GM18909 (cell line): ENCODE measurements around the gene PTK6.

Experiments used
- ATAC-seq: cut with Tn5 transposase; IDR thresholded peaks from one replicate; pipeline ENCODE4 v1.9.1; 2021; ENCODE audit warnings: mild to moderate bottlenecking; ENCODE audit not compliant: unreplicated experiment, poor library complexity

PTK6 gene

DNA sequence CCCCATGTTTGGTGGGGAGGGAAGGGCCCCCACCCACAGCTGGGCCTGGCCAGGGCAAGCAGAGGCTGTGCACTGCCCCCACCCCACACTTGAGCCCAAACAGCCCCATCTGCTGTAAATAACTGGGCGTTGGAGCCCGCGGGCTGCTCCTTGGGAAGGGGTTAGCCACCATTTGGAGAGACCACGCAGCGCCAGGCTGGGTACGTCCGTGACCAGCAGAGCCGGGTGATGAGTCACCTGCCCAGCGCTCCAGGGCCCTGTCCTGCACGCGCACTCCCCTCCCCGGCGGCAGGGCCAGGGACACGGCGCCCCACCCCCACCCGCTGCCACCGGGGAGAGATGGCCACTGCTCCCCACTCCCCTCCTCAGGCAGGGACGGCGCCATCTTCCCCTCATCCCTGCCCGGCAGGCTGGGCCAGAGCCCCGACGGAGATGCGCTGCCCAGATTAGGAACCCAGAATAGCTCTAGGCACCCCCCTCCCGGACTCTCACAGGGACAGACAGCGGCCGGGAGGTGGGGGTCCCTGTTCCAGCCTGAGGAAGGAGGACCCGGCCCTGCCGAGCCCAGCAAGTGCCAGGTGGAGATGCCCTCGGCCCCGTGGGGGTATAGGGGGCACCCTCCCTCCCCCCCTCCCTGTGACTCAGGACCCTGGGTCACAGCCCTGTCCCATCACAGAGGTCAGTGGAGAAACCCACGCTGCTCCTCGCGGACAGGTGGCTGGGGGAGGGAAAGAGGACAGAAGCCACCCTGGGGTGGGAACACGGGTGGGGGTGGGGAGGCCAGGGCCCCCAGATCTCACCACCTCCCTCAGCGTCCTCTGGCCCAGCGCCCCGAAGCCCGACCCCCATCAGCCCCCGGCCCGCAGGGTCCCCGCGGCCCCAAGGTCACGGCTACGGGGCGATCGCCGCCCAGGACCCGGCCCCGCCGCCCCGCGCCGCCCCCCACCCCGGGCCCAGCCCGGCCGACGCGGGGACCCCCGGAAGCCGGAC is 38.9 kb downstream of the PTK6 start:
- no peak for ATAC-seq

DNA sequence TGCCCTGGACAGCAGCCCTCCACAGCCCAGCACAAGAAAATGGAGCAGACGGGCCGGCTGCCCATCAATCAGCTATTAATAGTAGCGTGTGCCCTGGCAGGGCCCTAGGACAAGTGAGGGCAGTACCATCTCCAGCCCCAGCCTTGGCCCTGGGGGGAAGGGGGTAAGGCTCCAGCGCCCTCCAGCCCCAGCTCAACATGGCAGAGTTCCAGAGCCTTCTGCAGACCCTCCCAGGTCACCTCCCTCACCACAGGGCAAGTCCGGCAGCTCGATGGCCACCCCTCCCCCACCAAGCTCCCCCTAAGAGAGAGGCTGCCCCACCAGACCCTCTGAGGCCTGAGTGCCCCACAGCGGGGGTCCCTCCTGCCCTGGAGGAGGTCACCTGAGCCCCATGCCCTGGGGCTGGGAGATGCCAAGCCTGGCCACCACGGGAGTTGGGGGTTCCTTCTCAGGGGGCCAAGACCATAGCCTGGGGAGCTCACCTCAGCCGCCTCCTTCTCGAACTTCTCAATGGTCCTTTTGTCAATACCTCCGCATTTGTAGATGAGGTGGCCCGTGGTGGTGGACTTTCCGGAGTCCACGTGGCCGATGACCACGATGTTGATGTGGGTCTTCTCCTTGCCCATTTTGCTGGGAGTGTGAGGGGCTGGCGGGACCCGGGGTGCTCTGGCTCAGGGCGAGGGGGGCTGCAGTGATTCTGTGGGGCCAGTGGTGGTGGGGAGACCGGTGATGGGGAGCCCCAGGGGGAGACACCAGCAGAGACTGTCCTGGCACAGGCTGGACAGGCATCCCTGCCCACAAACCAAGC is 39.8 kb downstream of the PTK6 start:
- no peak for ATAC-seq

DNA sequence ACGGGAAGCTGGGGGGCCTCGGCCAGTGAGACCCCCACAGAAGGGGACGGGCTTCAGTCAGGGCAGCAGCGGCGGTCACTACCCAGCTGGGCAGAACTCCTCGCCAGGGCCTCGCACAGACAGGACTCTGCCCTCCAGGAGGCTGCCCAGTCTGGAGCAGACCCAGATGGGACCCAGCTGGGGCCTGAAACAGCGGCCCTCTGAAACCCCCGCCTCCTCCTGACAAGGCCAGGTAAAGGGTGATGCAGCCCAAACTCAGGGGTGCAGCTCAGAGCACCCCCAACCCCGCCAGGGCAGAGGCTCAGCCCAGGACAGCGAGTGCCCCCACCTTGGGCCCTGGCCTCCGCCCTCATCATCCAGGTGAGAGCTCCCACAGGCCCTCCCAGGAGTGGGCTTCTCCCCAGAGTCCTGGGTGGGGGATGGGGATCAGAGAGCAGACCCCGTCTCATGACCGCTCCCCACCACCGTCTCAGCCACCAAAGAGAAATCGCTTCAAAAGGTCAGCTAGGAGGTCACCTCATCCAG is 40.5 kb downstream of the PTK6 start:
- no peak for ATAC-seq

DNA sequence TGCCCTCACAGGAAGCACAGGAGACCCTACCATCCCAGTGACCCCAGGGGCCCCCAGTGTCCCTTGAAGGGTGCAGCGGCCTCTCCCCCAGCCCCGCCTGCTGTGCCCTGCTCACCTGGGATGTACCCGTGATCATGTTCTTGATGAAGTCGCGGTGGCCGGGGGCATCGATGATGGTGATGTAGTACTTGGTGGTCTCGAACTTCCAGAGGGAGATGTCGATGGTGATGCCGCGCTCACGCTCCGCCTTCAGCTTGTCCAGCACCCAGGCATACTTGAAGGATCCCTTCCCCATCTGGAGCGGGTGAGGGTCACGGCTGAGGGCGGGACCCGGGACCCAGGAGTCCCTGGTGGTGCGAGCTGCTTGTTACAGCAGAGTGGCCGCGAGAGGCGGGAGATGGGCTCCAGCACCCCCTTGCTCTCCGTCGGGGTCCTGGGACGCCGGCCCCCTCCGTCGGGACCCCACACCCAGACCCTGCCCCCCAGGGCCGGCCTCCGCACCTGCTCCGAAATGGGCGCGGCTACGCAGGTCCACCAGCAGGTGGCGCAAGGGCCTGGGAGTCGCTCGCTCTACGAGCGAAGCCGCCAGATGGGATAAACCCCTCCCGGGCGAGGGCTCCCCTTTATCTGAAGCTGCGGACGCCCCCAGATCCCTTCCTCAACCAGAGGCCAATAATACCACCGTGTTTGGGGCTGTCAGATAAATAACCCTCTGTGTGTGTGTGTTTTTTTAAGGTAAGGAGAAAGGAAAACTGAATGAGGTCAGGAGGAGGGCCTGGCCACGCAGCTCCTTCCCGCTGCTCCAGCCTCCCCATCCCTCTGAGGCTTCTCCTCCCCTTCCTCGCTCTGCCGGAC is 41.2 kb downstream of the PTK6 start:
- ATAC-seq: no peak

DNA sequence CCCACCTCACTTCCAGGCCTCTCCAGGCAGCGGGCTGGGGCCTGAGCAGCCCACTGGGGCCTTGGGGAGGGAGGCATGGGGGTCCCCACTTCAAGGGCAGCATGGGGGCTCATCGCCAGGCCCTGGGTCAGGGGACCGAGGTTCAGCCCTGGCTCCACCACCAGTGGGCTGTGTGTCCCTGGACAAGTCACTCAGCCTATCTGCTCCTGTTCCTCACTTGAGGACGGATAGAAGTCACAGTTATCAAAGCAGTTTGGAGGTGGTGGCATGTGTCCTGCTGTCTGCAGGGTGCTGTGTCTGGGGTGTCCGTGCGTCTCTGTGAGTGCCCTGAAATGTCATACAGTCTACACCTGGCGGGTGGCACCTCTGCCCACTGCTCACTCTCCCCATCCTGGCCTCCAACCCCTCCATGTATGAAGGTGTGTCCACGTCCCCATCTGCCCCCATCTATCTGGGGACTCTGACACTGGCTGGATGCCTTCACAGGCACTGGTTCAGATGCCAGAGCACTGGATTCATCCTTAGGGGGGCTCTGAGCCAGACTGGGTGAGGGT is 41.9 kb downstream of the PTK6 start:
- no peak for ATAC-seq

DNA sequence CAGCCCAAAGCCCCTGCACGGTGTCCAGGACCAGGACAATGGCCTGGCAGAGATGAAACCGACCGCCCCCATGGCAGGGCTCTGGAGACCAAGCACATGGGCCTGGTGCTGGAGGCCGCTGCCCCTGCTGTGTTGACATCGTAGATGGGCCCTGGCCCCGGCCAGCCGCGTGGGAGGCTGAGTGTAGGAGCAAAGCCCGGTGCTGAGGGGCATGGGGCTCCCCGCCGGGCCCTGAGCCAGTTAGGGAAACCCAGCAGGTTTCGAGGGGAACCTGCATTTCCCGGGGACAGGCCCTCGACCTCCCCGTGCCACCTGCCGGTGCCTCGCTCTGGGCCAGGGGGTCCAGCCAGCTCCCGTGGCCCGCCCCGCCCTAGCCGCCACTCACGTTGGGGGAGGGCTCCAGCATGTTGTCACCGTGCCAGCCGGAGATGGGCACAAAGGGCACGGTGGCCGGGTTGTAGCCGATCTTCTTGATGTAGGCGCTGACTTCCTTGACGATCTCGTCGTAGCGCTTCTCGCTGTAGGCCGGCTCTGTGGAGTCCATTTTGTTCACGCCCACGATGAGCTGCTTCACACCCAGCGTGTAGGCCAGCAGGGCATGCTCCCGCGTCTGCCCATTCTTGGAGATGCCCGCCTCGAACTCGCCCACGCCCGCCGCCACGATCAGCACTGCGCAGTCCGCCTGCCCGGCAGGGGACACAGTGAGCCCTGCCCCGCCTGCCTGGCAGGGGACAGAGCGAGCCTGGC is 42.6 kb downstream of the PTK6 start:
- no peak for ATAC-seq

DNA sequence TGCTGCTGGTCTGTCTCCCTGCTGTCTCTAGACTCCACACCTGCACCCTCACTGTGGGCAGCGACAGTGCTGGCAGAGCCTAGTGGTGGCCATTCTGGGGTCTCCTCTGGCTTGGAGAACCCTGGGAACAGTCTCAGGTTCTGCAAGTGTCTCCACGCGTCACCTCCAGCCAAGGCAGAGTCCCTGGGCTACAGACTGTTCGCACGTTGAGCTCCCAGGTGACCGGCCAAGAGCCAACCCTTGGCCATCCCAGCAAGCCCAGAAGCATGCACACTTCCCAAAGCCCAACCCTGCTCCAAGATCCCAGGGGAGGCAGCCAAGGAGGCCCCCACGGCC is 43.1 kb downstream of the PTK6 start:
- ATAC-seq: no peak

DNA sequence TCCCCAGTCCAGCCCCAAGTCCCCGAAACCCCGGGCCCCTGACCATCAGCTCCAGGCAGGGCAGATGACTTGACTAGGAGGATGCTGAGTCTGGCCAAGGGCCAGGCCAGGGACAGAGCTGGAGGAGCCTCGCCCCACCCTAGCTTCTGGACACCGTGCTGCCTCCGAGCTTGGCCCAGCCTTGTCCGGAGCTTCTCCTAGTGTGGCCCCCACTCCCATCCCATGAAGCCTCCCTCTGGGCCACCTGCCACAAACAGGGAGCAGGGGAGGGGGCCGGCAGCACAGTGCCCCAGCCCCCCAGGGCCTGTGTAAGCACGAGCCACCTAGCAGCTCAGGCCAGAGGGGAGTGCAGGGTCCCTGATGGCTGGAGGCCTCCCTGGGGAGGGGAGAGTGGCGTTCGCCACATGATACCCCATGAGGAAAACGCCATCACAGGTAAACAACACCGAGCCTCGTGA is 43.6 kb downstream of the PTK6 start:
- ATAC-seq: no peak

DNA sequence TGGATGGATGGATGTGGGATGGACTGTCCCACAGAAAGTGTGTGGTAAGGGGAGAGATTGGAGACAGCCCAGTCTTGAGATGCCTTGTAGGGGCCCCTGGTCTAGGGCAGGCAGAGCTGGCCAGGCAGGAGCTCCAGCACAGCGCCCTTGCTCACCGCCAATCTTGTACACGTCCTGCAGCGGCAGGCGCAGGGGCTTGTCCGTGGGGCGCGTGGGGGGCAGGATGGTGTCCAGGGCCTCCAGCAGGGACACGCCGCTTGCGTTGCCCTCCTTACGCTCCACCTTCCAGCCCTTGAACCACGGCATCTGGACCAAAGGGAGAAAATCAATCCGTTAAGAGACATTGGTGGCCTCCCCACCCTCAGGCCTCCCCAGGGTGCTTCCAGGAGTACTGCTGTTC is 44.2 kb downstream of the PTK6 start:
- no peak for ATAC-seq

DNA sequence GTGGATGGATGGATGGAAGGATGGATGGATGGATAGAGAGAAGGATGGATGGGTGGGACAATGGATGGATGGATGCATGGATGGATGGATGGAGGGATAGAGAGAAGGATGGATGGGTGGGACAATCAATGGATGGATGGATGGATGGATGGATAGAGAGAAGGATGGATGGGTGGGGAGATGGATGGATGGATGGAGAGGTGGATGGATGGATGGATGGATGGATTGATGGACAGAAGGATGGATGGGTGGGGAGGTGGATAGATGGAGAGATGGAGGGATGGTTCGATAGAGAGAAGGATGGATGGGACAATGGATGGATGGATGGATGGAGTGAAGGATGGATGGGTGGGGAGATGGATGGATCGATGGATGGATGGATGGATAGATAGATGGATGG is 44.7 kb downstream of the PTK6 start:
- no peak for ATAC-seq

DNA sequence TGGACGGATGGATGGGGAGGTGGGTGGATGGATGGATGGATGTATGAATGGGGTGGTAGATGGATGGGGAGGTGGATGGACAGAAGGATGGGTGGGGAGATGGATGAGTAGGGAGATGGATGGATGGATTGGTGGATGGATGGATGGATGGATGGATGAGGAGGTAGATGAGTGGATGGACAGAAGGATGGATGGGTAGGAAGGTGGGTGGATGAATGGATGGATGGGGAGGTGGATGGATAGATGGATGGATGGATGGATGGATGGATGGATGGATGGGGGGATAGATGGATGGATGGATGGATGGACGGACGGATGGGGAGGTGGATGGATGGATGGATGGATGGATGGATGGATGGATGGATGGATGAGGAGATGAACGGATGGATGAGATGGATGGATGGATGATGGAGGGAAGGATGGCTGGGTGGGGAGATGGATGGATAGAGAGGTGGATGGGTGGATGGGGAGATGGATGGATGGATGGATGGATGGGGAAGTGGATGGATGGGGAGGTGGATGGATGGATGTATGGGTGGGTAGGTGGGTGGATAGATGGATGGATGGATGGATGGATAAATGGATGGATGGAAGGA is 45.4 kb downstream of the PTK6 start:
- ATAC-seq: no peak

DNA sequence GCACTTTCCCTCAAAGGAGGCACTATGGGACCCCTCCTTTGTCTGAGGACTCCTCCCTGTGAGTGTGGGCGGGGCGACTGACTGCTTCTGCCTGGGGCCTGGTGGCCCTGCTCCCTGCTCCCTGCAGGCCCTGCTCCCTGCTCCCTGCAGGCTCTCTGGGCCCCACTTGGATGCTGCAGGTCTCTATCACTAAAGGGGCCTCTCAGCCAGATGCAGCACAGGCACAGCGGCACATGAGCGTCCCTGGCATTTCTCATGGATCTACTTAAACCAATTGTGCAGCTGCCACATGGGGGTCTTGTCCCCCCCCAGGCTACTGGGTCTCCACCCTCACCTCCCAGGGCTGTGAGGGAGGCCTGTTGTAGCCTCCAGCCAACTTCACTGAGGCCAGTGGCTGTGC is 46.1 kb downstream of the PTK6 start:
- ATAC-seq: no peak

DNA sequence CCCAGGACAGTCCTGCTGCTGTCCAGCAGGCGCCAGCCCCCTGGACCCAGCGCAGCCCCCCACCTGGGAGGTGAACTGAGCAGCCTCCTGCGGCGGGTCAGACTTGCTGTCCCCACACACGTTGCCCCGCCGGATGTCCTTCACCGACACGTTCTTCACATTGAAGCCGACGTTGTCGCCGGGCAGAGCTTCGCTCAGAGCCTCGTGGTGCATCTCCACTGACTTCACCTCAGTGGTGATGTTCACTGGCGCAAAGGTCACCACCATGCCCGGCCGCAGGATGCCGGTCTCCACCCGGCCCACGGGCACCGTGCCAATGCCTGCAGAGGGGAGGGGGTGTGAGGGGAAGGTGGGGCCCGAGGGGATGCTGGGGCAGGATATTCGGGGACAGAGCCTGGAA is 46.8 kb downstream of the PTK6 start:
- no peak for ATAC-seq

DNA sequence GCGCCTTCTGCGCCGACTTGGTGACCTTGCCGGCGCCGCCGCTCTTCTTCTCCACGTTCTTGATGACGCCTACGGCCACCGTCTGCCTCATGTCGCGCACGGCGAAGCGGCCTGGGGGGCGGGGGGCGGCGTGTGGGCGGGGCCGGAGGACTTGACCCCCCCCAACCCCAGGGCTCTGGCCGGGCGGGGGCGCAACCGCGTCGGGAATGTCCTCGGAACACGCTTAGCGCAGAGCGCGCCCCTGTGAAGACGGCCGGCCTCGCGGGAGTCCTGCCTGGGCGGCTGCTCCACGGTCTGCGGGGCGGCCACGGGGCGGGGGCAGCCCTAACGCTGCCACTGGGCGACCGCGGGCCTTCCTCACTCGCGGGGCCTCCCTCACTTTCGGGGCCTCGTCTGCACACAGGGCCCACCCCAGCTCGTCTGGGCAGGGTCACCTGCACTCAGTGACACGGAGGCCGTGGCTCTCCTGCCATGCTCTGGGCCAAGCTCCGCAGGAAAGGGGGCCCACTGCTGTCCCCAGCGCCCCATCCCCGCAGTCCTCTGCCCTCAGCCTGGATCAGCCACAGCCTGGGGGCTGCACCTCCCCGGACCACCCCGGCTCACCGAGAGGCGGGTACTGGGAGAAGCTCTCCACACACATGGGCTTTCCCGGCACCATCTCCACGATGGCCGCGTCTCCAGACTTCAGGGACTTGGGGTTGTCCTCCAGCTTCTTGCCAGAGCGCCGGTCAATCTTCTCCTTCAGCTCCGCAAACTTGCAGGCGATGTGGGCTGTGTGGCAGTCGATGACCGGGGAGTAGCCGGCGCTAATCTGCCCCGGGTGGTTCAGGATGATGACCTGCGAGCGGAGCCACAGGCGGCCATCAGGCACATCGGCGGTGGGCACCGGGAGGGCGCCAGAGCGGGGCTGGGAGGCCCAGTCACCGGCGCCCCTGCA is 48.6 kb downstream of the PTK6 start:
- no peak for ATAC-seq

DNA sequence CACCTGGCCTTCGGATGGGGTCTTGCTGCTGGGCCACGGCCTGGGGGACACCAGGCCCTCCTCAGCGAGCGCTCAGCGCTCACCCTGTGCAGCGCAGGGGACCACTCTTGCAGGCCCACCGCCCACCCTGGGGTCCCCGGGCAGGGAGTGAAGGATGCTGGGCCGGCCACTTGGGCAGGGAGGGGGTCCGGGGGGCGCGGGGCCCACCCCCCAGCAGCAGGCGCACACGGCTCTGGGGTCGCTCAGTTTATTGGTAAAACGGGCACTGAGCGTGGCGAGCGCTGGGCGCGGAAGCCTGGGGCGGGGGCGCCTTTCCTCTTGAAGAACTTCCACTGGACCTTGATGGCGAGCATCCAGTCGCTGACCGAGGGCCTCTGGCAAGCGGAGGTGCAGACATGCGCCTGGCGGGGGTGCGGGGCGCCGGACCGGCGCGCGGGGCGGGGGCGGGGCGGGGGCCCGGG is 49.4 kb downstream of the PTK6 start:
- no peak for ATAC-seq

DNA sequence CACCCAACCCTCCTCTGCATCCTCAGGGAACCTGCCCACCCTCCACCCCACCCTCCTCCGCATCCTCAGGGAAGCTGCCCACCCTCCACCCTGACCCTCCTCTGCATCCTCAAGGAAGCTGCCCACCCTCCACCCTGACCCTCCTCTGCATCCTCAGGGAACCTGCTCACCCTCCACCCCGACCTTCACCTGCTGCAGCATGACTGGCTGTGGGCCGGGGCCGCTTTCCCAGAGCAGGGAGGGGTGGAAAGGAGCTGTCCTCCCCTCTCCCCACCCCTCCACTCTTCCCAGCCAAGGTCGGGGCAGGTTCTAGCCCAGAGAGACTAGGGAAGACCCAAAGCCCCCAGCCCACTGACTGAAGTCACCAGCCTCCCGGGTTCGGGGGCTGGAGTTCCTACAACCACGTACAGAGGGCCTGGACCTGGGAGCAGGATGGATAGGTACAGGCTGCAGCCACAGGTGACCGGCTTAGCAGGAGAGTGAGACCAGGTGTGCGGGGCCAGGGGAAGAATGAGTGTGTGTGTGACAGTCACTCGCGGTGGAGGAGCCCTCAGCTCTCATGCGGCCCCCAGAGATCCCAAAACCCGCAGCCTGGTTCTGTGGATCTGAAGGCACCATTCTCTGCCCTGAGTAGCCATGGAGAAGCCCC is 49.9 kb downstream of the PTK6 start:
- no peak for ATAC-seq

DNA sequence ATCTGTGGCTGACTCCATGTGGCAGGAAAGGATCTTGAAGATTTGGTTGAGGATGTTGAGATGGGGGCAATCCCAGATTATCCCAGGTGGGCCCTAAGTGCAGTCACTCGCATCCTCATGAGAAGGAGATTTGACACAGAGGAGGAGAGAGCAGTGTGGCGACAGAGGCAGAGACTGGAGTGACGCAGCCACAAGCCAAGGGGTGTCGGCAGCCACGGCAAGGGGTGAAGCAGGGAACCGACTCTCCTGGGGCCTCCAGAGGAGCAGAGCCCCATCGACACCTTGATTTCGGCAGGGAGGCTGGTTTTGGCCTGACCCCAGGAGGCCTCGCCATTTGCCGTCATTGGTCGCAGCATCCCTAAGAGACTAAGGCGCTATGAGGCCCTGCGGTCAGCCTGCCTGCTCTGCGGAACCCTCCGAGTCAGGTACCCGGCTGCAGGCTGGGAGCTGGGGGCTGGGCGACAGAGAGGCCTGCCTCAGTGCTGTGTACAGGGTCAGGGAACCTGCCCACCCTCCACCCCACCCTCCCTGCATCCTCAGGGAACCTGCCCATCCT is 50.8 kb downstream of the PTK6 start:
- no peak for ATAC-seq
